Hepatocyte (in vitro differentiated cells): ENCODE data around the gene FOXA2. TPM values are rescaled to one million over a fixed set of nuclear protein-coding genes. Genes with fewer than 3 reads are reported as not detected.

Experiments used
- DNase-seq: peaks from one replicate; pipeline ENCODE4 v3.0.0-alpha.2; 2016; ENCODE audit warnings: low spot score
- H2AFZ ChIP-seq: fragments of 200-600 bp; sonication (generic); 2 replicates; pipeline ENCODE4 v1.6.0; 2016; ENCODE audit warnings: antibody characterized with exemption, mild to moderate bottlenecking
- H3K27ac ChIP-seq: fragments of 200-600 bp; sonication (generic); 2 replicates; pipeline ENCODE4 v1.5.1; 2016; ENCODE audit warnings: mild to moderate bottlenecking
- H3K27me3 ChIP-seq: fragments of 200-600 bp; sonication (generic); 2 replicates; pipeline ENCODE4 v1.6.1; 2016
- H3K36me3 ChIP-seq: fragments of 200-600 bp; sonication (generic); replicated peaks from 2 replicates; pipeline ENCODE4 v1.5.1; 2016; ENCODE audit warnings: low read depth; ENCODE audit not compliant: insufficient read depth
- H3K4me1 ChIP-seq: fragments of 200-600 bp; sonication (generic); 2 replicates; pipeline ENCODE4 v1.5.1; 2016; ENCODE audit warnings: mild to moderate bottlenecking, moderate library complexity; ENCODE audit not compliant: insufficient read depth
- H3K4me2 ChIP-seq: fragments of 200-600 bp; sonication (generic); 2 replicates; pipeline ENCODE4 v1.6.0; 2016
- H3K4me3 ChIP-seq: fragments of 200-600 bp; sonication (generic); 2 replicates; pipeline ENCODE4 v1.5.1; 2016; ENCODE audit warnings: mild to moderate bottlenecking
- H3K79me2 ChIP-seq: fragments of 200-600 bp; sonication (generic); 2 replicates; pipeline ENCODE4 v1.6.0; 2017; ENCODE audit warnings: mild to moderate bottlenecking
- H3K9me2 ChIP-seq: fragments of 200-600 bp; sonication (generic); replicated peaks from 2 replicates; pipeline ENCODE4 v1.6.0; 2017; ENCODE audit warnings: mild to moderate bottlenecking; ENCODE audit not compliant: insufficient read depth
- H3K9me3 ChIP-seq: fragments of 200-600 bp; sonication (generic); 2 replicates; pipeline ENCODE4 v1.5.1; 2016; ENCODE audit warnings: low read depth, mild to moderate bottlenecking
- H4K20me1 ChIP-seq: fragments of 200-600 bp; sonication (generic); 2 replicates; pipeline ENCODE4 v1.6.0; 2016; ENCODE audit warnings: mild to moderate bottlenecking; ENCODE audit not compliant: insufficient read depth, poor library complexity, severe bottlenecking
- CTCF ChIP-seq: fragments of 200-600 bp; sonication (generic); IDR thresholded peaks from 2 replicates; pipeline ENCODE4 v1.5.1; 2016; ENCODE audit warnings: antibody characterized with exemption, mild to moderate bottlenecking; ENCODE audit not compliant: poor library complexity
- EZH2 ChIP-seq: fragments of 200-600 bp; sonication (generic); IDR thresholded peaks from 2 replicates; pipeline ENCODE4 v1.6.1; 2016; ENCODE audit warnings: antibody characterized with exemption, mild to moderate bottlenecking, borderline replicate concordance
- EZH2phosphoT487 ChIP-seq: fragments of 200-600 bp; sonication (generic); IDR thresholded peaks from one replicate; pipeline ENCODE4 v1.6.1; 2018; ENCODE audit warnings: antibody characterized with exemption, mild to moderate bottlenecking, low read depth, moderate library complexity; ENCODE audit not compliant: unreplicated experiment, severe bottlenecking
- WGBS: methylation state at CpG from one replicate; pipeline ENCODE4 v1.1.6; 2016; ENCODE audit warnings: low lambda C conversion rate; ENCODE audit errors: missing lambda C conversion rate; 5-methylcytosine and 5-hydroxymethylcytosine counted together
- polyA plus RNA-seq: library from polyadenylated mRNA; unstranded; fragments of >200 nt; fragmentation: Nextera tagmentation; extraction: Ambion mirVana; gene quantifications from 2 replicates; pipeline ENCODE4 v1.2.1, GENCODE V29; 2016
- total RNA-seq: library from RNA; depleted of rRNA; stranded (reverse); fragments of >200 nt; gene quantifications from 2 replicates; pipeline ENCODE4 v1.2.3, GENCODE V29; 2014

FOXA2 gene
- total and polyA plus RNA-seq, 2 experiments from 2014 or later, result 7.9 to 13.3 TPM

- H3K36me3 ChIP-seq, result no peaks in the 10 kb centered on the region
- peak overlapping the region; percentile 47 for H2AFZ ChIP-seq
- H3K4me1 ChIP-seq, result peaks cover 20% of the 10 kb centered on the region
- H3K79me2 ChIP-seq, result peaks cover 5% of the 10 kb centered on the region
- peak overlapping the region; percentile 85 for H3K4me2 ChIP-seq
- H3K27me3 ChIP-seq, result peaks cover 95% of the 10 kb centered on the region
- TF ChIP-seq CTCF (peak; percentile 73), EZH2 (no peak), EZH2phosphoT487 (peak; percentile 31)
- H3K4me3 ChIP-seq, result no peak overlapping the region
- no peaks in the 10 kb centered on the region for H3K9me3 ChIP-seq
- no peak overlapping the region for H3K27ac ChIP-seq
- DNase-seq, result peak; percentile 81
- WGBS, result 3% methylated on average over 39 of the region's 47 CpGs
- no peaks in the 10 kb centered on the region for H4K20me1 ChIP-seq
- H3K9me2 ChIP-seq, result no peaks in the 10 kb centered on the region
These were observed 2.4 kb upstream of the FOXA2 start for GRCh38 chr20:22586645-22587310.

- H3K9me3 ChIP-seq, result no peaks in the 10 kb centered on the region
- H3K4me1 ChIP-seq, result peaks cover 21% of the 10 kb centered on the region
- H3K4me2 ChIP-seq, result peak overlapping the region; percentile 85
- no peaks in the 10 kb centered on the region for H3K36me3 ChIP-seq
- H3K9me2 ChIP-seq, result no peaks in the 10 kb centered on the region
- no peak overlapping the region for H2AFZ ChIP-seq
- H3K27me3 ChIP-seq, result peaks cover 95% of the 10 kb centered on the region
- no peak overlapping the region for H3K4me3 ChIP-seq
- TF ChIP-seq EZH2 (no peak), EZH2phosphoT487 (no peak), CTCF (no peak)
- no peak overlapping the region for H3K27ac ChIP-seq
- no peaks in the 10 kb centered on the region for H4K20me1 ChIP-seq
- no peak for DNase-seq
- 35% methylated on average over 29 of the region's 29 CpGs for WGBS
- peaks cover 5% of the 10 kb centered on the region for H3K79me2 ChIP-seq
These were observed 1.6 kb upstream of the FOXA2 start for GRCh38 chr20:22585786-22586493.

GRCh38 chr20:22584922-22585785 lies 782 bp upstream of the FOXA2 start:
- DNase-seq, result peak; percentile 73
- H3K9me3 ChIP-seq, result no peaks in the 10 kb centered on the region
- H3K4me1 ChIP-seq, result peaks cover 21% of the 10 kb centered on the region
- TF ChIP-seq EZH2, result peak; percentile 98
- no peak for TF ChIP-seq CTCF
- TF ChIP-seq EZH2phosphoT487, result peak; percentile 28
- peak overlapping the region; percentile 12 for H3K4me3 ChIP-seq
- H2AFZ ChIP-seq, result peak overlapping the region; percentile 56
- H3K27ac ChIP-seq, result peak overlapping the region; percentile 91
- H3K27me3 ChIP-seq, result peaks cover 95% of the 10 kb centered on the region
- H3K36me3 ChIP-seq, result no peaks in the 10 kb centered on the region
- no peaks in the 10 kb centered on the region for H3K9me2 ChIP-seq
- peaks cover 8% of the 10 kb centered on the region for H3K79me2 ChIP-seq
- H4K20me1 ChIP-seq, result no peaks in the 10 kb centered on the region
- WGBS, result 2% methylated on average over 39 of the region's 58 CpGs
- peak overlapping the region; percentile 80 for H3K4me2 ChIP-seq
